ENCODE data around the gene TOR1A.

GRCh38 chr9:129781131-129781530, 42.8 kb downstream of the TOR1A start:
- TF ChIP-seq, protein P1, sequence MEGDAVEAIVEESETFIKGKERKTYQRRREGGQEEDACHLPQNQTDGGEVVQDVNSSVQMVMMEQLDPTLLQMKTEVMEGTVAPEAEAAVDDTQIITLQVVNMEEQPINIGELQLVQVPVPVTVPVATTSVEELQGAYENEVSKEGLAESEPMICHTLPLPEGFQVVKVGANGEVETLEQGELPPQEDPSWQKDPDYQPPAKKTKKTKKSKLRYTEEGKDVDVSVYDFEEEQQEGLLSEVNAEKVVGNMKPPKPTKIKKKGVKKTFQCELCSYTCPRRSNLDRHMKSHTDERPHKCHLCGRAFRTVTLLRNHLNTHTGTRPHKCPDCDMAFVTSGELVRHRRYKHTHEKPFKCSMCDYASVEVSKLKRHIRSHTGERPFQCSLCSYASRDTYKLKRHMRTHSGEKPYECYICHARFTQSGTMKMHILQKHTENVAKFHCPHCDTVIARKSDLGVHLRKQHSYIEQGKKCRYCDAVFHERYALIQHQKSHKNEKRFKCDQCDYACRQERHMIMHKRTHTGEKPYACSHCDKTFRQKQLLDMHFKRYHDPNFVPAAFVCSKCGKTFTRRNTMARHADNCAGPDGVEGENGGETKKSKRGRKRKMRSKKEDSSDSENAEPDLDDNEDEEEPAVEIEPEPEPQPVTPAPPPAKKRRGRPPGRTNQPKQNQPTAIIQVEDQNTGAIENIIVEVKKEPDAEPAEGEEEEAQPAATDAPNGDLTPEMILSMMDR (conservative IDR thresholded peaks at IDR 0.05) = no peak
- TF ChIP-seq ZFX (IDR thresholded peaks at IDR 0.05) = no peak

Data from C4-2B (cell line).